Lung microvascular endothelial cell (primary cell): ENCODE measurements around the gene ANGPTL2. TPM values are rescaled to one million over a fixed set of nuclear protein-coding genes. Genes with fewer than 3 reads are reported as not detected.

Experiments used
- DNase-seq, 2 donors: peaks; one replicate each; pipeline versions ENCODE4 v3.0.0 to v3.0.0-alpha.2; 2010; ENCODE audit warnings: low read depth in 2 of 2
- total RNA-seq: library from RNA; depleted of rRNA; stranded (reverse); fragments of >200 nt; gene quantifications from 2 replicates; pipeline ENCODE4 v1.2.1, GENCODE V29; 2014

The ANGPTL2 gene
- total RNA-seq, 1 donor from 2014 or later: 5.8 TPM

DNA sequence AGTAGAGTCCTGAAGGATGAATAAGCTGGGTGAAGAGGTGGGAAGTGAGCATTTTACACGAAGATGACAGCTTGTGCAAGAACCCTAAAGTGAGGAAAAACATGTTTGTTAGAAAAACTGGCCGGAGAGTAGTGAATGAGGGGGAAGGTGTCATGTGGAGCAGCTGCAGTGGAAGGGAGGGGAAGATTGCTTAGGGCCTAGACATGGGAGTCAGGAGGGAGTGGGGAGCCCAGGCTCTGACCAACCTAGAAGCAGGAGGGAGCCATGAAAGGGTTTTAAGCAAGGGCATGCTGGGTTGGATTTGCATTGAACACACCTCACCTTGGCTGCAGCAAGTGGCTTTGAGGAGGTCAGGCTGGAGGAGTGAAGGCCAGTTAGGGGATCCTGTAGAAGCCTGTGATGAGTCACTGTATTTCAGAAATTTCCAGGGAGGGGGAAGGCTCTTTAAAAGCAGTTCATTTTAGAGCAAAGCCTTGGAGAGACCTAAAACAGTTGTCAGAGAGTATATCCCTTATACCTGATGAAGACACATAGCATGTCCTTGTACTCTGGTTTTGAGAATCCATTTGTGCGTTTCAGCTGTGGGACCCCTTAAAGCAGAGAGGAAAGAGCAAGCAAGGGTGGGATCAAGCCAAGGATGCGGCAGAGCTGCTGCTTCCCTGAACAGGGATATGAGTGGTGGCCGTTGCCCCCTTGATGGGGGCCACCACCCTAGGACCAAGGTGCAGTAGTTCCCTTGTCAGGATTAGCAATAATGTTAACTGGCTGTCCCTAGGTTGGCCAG is 45.4 kb downstream of the ANGPTL2 start:
- DNase-seq: no peak

DNA sequence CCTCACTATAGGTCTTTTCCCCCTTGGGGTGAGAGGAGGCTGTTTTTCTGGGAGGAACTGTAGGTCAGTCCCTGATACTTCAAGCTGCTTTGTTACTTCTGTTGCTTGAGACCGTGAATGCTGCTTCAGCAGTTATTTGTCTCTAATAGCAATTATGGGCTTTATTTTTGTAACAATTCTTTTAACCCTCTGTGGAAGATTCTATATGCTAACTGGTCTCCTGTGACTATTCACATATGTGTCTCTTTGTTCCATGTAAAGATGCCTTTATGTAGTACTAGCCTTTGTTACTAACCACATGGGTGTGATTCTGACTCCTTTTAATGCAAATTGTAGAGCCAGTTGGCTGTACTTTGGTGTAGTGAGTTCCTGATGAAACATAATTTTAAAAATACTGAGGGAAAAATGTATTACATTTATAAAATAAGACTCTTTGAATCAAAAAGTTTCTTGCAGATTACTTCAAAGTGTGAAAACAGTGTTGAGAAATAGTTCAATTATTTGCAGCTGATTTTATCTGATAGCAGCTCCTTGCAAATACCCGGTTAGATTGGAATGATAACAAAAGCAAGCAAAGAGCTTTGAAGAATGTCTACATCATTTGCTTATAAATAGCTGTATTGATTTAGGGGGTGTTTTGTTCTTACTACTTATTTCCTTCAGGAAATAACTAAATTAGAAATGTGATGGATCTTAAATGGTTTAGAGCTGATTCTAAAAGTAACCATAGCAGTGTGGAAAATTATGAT is 46.6 kb downstream of the ANGPTL2 start:
- no peak for DNase-seq

DNA sequence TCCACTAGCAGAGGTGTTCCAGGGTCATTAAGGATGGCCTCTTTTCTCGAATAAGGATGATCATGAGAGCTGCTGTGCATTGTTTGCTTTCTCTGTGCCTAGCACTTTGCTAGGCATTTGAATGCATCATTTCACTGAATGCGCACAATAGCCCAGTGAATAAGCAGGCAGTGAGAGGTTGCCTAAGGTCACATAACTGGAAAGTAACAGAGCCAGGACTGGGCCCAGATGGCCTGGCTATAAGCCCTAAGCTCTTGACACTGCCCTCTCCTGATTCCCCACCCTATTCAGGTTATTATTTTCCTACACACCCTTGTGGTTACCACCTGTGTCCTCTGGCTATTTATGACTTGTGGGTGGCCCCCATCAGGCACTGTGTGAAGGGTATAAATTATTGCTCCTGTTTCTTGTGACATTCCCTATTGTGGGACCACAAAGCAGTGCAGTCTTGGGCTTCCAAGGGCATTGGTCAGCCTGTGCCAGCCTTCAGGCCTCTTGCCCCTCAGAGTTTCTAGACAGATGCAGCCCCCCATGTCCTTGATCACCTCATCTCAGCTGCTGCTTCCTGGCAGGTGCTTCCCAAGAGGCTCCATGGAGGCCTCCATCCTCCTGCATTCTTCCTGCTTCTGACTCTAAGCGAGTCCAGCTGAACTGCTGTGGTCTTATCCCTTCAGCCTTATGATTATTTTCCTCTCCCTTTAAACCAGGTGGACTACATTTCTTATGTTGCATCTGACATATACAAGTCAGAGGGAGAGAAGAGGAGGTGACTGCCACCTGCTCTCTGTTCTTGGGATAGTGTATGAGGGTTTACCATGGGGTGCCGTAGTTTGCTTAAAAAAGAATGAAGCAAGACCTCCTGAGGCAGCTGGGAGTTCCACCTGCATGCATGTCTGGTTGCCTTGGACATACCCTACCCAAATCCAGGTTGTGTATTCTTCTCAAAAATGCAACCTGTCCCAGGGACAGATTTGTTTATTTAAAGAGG is 47.6 kb downstream of the ANGPTL2 start:
- DNase-seq: peak; percentile 53 to 81

DNA sequence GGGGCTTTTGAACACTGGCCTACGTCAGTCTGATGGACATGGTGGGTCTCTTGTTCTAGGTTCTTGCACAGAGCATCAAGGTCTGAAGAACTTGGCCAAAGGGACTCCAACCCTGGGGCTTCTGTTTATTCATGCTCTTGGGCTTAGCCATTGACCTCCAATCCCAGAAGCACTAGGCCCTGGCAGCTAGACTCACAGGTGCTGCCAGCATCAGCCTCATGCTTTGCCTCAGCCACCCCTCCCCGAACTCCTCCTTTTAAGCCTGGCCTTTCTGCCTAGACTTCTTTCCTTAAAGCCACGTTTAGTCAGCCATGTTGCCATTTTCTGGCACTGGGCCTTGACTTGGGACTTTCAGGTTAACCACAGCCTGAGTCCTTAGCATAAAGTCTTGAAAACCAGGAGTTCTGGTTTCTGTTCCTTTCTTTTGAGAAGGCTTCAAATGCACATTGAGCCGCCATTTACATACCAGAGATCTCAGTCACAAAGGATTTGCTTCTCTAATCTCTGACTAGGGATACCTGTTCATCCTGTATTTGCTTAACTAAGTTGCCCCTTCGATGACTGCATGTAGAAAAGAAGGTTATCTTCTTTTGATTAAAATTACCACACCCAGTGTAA is 54.7 kb downstream of the ANGPTL2 start:
- no peak for DNase-seq

DNA sequence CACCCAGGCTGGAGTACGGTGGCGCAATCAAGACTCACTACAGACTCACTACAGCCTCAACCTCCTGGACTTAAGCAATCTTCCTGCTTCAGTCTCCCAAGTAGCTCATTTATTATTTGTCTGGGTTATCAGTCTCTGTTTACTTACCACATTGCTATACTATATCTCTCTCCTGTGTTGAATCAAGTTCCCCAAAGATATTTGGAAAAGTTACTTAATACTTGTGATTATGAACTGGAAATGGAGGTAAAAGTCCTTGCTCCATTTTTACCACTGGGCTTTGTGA is 55.6 kb downstream of the ANGPTL2 start:
- DNase-seq: peak in 1 of 2 donors; percentile 33

DNA sequence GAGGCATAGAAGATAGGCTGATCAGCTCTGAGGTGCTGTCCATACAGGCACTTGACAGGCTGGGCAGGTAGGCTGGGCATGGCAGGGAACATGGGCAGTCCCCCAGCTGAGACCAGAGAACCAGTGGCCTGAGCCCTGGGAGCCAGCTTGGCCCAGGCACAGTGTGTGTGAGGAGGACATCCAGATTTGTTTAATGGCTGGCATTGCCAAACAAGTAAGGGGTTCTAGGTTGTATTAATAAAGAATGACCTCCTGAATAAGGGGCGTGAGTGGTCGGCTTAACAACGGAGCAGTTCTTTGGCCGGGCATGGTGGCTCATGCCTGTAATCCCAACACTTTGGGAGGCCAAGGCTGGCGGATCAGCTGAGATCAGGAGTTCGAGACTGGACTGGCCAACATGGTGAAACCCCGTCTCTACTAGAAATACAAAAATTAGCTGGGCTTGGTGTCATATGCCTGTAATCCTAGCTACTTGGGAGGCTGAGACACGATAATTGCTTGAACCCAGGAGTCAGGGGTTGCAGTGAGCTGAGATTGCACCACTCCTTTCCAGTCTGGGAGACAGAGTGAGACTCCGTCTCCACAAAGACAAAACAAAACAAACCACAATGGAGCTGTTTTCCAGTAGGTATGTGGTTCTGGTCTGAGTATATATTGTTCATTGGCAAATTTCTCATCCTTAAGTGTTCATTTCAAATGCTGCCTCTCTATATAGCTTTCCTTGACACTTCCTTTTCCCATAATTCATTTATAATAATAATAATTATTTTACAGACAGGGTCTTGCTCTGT is 56.2 kb downstream of the ANGPTL2 start:
- DNase-seq: no peak

DNA sequence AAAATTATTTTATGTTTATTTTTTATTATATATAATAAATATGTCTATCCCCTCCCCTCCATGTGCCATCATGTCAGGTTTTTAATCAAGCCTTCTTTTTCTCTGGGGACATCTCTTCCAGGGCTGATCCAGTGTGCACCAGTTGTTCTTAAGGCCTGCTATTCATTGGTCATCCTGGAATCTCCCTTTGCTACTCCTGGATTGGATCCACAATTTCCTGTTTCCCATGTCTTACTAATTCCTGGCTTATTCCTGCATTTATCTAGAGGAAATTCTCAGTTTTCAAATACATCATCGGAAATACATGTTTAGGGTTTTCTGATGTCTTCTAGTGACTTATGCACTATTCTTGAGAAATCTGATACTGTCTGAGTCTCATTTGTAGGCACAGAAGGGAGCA is 56.8 kb downstream of the ANGPTL2 start:
- peak; percentile 53 to 97 for DNase-seq

DNA sequence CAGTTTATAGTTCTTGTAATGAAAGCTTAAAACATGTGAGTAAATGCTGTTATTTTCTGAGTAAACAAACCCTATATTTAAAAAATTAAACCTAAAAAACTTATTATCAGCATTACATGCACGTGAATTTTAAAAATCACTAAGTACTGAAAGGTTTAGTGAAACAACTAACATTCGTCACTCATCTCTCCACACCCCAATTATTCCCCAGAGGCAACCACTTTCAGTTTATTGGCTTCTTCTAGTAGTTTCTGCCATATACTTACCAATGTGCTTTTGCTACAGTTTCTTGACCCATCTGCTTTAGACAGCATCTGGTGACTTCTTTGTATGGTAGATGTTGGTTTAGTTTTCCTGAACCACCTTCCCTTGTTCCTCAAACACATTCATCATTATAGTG is 58.1 kb downstream of the ANGPTL2 start:
- DNase-seq: no peak

DNA sequence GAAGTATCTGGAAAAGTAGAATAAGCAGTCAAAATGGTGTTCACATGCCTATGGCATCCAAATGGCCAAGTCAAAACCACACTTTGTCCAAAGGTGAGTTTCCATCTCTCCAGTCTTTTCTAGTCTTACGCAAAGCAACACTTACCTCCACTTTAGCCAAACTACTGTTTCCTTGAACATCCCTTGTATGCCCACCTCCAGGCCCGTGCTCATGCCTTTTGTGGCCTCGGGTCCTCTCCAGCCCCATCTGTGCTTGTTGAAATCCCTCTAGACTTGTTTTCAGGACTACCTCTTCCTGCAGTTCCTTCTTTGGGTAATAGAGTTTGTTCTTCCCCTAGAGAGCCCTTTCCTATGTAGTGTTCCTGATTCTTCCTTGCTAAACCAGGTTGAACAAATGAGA is 61.0 kb downstream of the ANGPTL2 start:
- no peak for DNase-seq

DNA sequence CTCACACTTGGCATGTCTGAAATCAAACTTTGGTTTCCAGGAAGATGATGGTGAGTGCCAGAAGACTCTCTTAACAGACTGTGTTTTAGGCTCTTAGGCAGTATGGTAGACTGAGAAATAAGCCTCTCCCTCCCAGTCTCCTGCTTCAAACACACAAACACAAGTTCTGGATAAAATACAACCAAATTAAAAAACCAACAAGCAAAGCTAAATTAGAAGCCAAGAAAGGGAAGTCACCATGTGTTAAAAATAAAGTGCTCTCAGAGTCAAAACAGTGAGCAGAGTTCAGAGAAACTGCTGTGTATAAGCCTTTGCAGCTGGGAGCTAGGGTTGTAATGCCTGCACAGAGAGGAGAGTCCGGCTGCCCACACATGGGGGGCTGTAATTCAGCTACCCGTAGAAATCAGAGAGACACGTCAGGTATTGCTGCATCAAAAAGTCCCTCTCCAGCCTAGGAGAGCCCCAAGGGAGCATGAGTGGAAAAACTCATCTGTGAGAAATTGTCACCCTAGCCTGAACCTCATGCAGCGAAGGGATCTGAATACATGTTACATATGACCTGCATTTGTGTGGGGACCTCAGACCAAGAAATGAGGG is 62.6 kb downstream of the ANGPTL2 start:
- no peak for DNase-seq

DNA sequence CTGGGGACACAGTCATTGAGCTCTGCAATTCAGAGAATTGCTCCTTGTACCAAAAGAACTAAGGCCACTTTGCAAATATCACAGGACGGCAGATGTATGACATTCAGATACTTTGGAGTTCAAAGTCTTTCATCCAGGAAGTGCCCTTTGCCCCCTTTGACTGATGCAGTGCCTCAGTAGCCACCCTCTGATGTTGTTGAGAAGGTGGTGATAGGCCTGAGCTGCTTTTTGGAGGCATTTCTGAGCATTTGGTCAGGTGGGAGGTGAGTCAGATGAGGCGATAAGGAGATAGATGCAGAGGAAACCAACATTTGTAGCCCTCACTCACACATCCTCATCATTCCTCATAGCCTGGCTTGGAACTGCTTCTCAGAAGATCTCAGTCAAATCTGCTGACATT is 63.4 kb downstream of the ANGPTL2 start:
- peak in 1 of 2 donors; percentile 26 for DNase-seq

DNA sequence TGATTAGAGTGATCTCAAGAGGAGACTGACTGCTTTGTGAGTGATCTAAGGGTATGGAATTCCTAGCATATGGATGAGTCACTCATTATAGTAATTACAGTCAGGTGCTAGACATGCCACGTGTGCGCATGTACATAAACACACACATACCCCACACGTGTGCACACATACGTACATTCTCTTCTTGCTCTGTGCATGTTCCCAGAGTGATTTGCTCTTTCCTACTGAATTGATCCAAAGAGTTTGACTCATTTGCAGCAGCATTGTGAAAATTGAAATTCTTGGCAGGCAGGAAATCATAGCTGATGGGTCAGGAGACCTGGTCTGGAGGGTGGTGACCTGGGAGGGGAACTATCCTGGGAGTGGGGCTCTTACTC is 63.8 kb downstream of the ANGPTL2 start:
- DNase-seq: peak in 1 of 2 donors; percentile 37

DNA sequence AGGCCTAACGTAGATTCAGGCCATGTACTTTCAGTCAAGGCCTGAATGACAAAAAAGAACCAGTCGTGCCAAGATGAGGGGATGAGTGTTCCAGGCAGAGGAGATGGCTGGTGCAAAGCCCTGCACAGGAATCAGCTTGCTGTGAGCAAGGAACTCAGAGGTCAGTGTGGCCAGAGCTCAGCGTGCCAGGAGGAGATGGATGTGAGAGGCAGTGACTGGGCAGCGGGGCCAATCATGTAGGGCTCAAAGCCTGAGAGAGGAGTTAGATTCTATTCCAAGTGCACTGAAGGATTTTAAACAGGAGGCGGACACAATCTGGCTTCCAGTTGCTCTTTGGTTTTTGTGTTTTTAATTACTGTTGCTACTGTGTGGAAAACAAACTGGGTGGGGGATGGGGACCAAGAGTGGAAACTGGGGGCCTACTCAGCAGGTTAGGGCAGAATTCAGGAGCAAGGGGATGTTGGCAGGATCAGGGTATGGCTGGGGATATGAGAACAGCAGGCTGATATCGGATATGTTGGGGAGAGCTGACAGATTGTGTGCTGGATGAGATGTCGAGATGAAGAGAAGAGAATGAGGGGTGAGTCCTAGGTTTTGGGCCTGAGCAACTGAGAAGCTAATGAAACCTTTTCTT is 64.3 kb downstream of the ANGPTL2 start:
- peak in 1 of 2 donors; percentile 57 for DNase-seq

DNA sequence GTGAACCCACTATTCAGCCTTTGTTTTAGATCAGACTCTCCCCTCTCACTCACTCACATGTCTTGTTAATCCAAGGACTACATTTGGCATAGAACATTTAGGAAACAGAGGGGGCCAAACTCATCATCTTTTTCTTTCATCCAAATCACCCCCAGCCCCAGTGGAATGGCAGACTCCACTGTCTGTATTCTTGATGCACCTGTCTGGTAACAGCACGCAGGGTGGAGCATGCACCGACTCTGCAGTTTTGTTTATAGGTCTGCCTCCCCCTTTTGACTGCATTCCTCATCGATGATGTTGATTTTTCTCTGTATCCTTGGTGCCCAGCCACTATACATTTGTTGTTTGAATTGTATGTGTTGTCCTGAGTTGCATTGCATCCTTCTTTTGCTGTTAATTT is 66.0 kb downstream of the ANGPTL2 start:
- DNase-seq: no peak

DNA sequence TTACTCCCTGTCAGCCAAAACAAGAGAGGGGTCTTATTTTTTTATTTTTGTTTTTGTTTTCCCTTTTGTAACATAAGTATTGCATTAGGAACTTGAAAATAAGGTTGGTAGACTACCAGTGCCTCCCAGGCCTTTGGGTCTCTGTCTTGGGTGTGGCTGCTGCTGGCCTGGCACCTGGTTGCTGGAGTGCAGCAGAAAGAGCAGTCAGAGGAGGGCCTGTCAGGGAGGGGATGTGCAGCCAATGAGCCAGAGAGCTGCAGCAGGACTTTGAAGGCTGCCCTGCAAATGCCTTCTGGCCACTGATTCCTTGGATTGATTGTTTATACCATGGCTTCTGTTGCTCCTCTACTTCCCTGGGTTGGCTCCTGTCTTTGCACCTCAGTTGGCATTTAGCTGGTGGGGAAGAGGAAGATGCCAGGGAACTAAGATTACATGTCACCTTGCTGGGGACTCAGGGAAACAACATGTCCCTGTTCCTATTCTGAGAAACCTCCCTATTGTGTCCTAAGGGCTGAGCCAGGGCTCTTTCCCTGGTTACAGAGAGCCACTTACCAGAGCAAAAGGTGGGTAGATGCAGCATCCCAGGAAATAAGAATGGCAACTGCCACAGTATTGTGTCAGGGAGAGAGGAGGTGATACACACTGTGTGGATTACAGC is 66.6 kb downstream of the ANGPTL2 start:
- DNase-seq: no peak

DNA sequence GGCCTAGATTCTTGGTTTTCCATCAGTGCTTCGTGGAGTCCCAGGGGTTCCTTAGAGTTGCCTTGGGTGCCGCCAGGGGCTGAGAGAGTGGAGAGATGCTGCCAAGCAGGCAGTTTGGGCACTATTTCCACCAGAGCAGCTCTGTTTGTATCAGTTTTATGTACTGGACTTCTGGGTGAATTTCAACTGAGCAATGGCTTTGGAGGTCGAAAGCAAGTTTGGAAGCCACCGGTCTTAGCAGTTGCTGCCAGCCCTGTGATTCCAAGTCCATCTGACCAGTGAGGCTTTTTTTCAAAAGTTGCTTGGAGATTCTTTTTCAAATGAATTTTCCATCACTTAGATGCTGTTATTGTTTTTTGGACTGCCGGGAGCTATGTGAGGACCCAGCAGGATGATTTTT is 68.5 kb downstream of the ANGPTL2 start:
- no peak for DNase-seq

DNA sequence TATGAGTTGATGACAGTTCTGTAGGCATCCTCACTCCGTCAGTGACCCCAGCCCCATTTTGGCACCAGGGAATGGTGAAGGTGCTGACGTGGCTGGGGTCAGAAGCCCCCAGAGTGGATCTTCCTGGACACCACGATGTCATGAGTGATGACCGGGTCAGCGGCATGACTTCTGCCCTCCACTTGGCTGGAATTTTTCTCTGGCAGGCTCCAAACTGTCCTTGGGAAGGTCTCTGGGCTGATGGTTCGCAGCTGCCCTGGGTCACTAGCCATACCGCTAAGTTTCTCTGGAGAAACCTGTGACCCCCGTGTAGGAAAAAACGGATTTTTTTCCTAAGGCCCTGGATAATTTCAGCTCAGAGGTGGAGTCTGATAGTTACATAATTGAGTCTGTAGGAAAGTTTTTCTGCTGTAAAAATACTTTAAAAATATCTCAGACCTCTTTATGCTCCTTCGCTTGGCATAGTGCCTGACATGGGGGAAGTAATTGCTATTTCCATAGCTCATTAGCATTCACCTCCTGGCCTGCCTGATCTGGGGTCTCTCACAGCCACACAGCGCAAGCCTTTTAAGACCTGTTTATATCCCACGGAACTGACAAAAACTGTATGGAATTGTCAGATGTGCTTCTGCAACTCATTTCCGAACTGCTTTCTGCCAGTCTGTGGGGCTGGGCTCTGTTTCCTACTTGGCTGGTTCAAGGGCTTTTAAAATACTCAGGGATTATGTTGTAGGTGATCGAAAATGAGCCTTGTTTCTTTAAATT is 69.2 kb downstream of the ANGPTL2 start:
- peak; percentile 64 to 72 for DNase-seq

DNA sequence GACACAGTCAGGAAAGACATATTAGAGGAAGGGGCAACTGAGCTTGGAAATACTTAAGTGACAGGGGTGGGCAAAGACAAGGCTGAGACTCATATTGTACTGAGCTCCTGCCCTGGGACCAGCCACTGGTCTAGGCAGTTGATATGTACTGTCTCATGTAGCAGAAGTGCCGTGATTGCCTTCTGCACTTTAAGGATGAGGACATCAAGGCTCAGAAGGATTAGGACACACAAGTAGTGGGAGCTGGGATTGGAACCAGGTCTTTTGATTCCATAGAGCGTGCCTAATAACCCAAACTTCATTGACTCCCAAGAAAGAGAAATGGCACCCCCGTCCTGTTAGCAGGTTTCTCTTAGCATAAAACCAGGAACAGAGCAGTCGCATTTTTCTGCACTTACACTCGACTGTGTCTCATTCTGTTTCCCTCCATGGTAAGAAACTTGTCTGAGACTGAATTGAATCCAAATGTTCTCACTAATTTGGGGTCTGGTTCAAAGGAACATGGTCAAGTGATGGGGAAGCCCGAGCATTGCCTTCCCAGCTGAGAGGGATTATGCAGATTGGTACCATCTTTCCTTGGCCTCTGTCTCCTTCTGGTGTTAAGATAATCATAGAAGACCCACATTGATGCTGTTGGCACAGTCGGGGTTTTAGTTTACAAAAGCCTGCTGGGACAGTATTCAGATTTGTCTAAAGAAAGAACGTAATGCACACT is 70.4 kb downstream of the ANGPTL2 start:
- no peak for DNase-seq
